HCT116 (cell line): ENCODE data around the gene LKAAEAR1. TPM values are rescaled to one million over a fixed set of nuclear protein-coding genes. Genes with fewer than 3 reads are reported as not detected.

ENCODE experiments used
- ATAC-seq: fragments of 200-7000 bp; cut with Tn5 transposase; 2 replicates; pipeline ENCODE4 v1.9.1; 2020; ENCODE audit warnings: mild to moderate bottlenecking, moderate library complexity
- BruUV-seq: library from RNA; stranded (reverse); fragments of 400-500 nt; replicated peaks from 2 replicates; lab custom pipeline; 2021; lab: Mats Ljungman, UMichigan
- CTCF ChIA-PET: fragments of 300-600 bp; sonication (Branson Sonifier 250); formaldehyde crosslinking; loops from one replicate; lab custom pipeline; 2021; ENCODE audit warnings: antibody characterized with exemption; lab: Charles Lee
- POLR2A ChIA-PET: fragments of 300-600, 350-600 bp; sonication (Branson Sonifier 250); formaldehyde crosslinking; loops from one replicate; lab custom pipeline; 2021; ENCODE audit warnings: antibody characterized with exemption; lab: Charles Lee
- RAD21 ChIA-PET, 2 experiments: fragments of 300-600 bp; sonication (Branson Sonifier 250); formaldehyde crosslinking; loops; one replicate each; lab custom pipeline; 2023; ENCODE audit warnings: low total read pairs in 2 of 2; ENCODE audit not compliant: uncharacterized antibody in 2 of 2, unreplicated experiment in 2 of 2, low non-redundant PET in 1 of 2; lab: Charles Lee
- DNase-seq: peaks from one replicate; pipeline ENCODE4 v3.0.0-alpha.2; 2010; ENCODE audit warnings: low read depth, low spot score
- H2AFZ ChIP-seq: fragments of 200-600 bp; shearing (Covaris generic), sonication (generic); 2 replicates; pipeline ENCODE4 v1.6.1; 2017; ENCODE audit warnings: low read depth, mixed run types, mixed read lengths, antibody characterized with exemption, low read length; ENCODE audit not compliant: poor library complexity, severe bottlenecking
- H3K27ac ChIP-seq: 2 replicates; pipeline ENCODE4 v1.5.1; 2012; ENCODE audit warnings: low read depth, low read length
- H3K27me3 ChIP-seq: fragments of 200-600 bp; sonication (generic); 2 replicates; pipeline ENCODE4 v1.6.1; 2016; ENCODE audit warnings: mixed run types, low read length, mixed read lengths; ENCODE audit not compliant: insufficient read depth
- H3K36me3 ChIP-seq, 2 experiments: fragments of 200-500 bp in 1 of 2; fragments of 200-600 bp in 1 of 2; sonication (Bioruptor generic) in 1 of 2; sonication (generic) in 1 of 2; 2 replicates each; pipeline versions ENCODE4 v1.5.1 to v1.6.1; 2014 to 2016; ENCODE audit warnings: low read length in 2 of 2, inconsistent platforms in 1 of 2, mixed read lengths in 1 of 2, mixed run types in 1 of 2; ENCODE audit not compliant: insufficient read depth in 2 of 2, control insufficient read depth in 1 of 2
- H3K4me1 ChIP-seq, 2 experiments: fragments of 200-600 bp in 1 of 2; sonication (generic) in 1 of 2; 2 replicates each; pipeline versions ENCODE4 v1.5.1 to v1.6.1; 2012 to 2017; ENCODE audit warnings: low read length in 2 of 2, inconsistent platforms in 1 of 2, mild to moderate bottlenecking in 1 of 2, mixed read lengths in 1 of 2, mixed run types in 1 of 2, moderate library complexity in 1 of 2; ENCODE audit not compliant: insufficient read depth in 2 of 2, control insufficient read depth in 1 of 2
- H3K4me2 ChIP-seq: fragments of 200-600 bp; sonication (generic); 2 replicates; pipeline ENCODE4 v1.6.1; 2017; ENCODE audit warnings: mixed run types, low read length, mixed read lengths
- H3K4me3 ChIP-seq, 2 experiments: fragments of 200-600 bp in 1 of 2; sonication (generic) in 1 of 2; replicated peaks in 1 of 2; 2 replicates each; pipeline ENCODE4 v1.5.1; 2011 to 2016; ENCODE audit warnings: low read length in 2 of 2, control low read depth in 1 of 2, low read depth in 1 of 2, mild to moderate bottlenecking in 1 of 2, mixed read lengths in 1 of 2, mixed run types in 1 of 2
- H3K79me2 ChIP-seq: fragments of 200-600 bp; sonication (generic); 2 replicates; pipeline ENCODE4 v1.6.1; 2017; ENCODE audit warnings: mild to moderate bottlenecking, mixed run types, low read length, moderate library complexity, mixed read lengths; ENCODE audit not compliant: insufficient read depth
- H3K9ac ChIP-seq: fragments of 200-600 bp; sonication (generic); 2 replicates; pipeline ENCODE4 v1.6.1; 2016; ENCODE audit warnings: low read length, mixed read lengths
- H3K9me2 ChIP-seq: fragments of 200-600 bp; sonication (generic), shearing (Covaris generic); 2 replicates; pipeline ENCODE4 v1.6.1; 2017; ENCODE audit warnings: mixed run types, mild to moderate bottlenecking, moderate library complexity; ENCODE audit not compliant: insufficient read depth
- H3K9me3 ChIP-seq, 2 experiments: fragments of 200-500 bp in 1 of 2; fragments of 200-600 bp in 1 of 2; sonication (Bioruptor generic) in 1 of 2; sonication (generic) in 1 of 2; 2 replicates each; pipeline ENCODE4 v1.6.1; 2014 to 2017; ENCODE audit warnings: low read length in 2 of 2, mixed read lengths in 2 of 2, inconsistent platforms in 1 of 2, low read depth in 1 of 2, mild to moderate bottlenecking in 1 of 2, mixed run types in 1 of 2, moderate library complexity in 1 of 2; ENCODE audit not compliant: control insufficient read depth in 1 of 2, insufficient read depth in 1 of 2
- H4K20me1 ChIP-seq: fragments of 200-600 bp; sonication (generic), shearing (Covaris generic); 2 replicates; pipeline ENCODE4 v1.6.1; 2017; ENCODE audit warnings: mixed run types, mild to moderate bottlenecking, moderate library complexity; ENCODE audit not compliant: insufficient read depth
- EGR1 ChIP-seq: IDR thresholded peaks from 2 replicates; pipeline ENCODE4 v1.6.1; 2012; ENCODE audit warnings: low read depth
- FOSL1 ChIP-seq: IDR thresholded peaks from 2 replicates; pipeline ENCODE4 v1.6.1; 2012; ENCODE audit warnings: low read depth
- POLR2A ChIP-seq: IDR thresholded peaks from 2 replicates; pipeline ENCODE4 v1.7.0; 2011; ENCODE audit warnings: borderline replicate concordance; ENCODE audit not compliant: insufficient read depth, insufficient read length; ENCODE audit errors: extremely low read depth
- POLR2AphosphoS5 ChIP-seq: IDR thresholded peaks from 2 replicates; pipeline ENCODE4 v1.6.1; 2011; ENCODE audit warnings: mild to moderate bottlenecking, low read depth, low read length, moderate library complexity
- intact Hi-C: fragments of 100-400 bp; cut with micrococcal nuclease; formaldehyde crosslinking; loops from 2 replicates; pipeline ENCODE4 v1.10.0; 2022
- total RNA-seq: library from RNA; stranded (reverse); gene quantifications from one replicate; pipeline ENCODE4 v1.2.1, GENCODE V29; 2021; ENCODE audit not compliant: unreplicated experiment
- TF ChIP-seq, protein P1 (sequence below), 3 experiments: fragments of 200-600 bp in 1 of 3; sonication (generic) in 1 of 3; IDR thresholded peaks in 2 of 3; conservative IDR thresholded peaks in 1 of 3; 2 replicates each; pipeline ENCODE4 v1.5.1; 2012 to 2017; ENCODE audit warnings: low read depth in 2 of 3, low read length in 2 of 3, antibody characterized with exemption in 1 of 3, borderline replicate concordance in 1 of 3, control low read depth in 1 of 3, mild to moderate bottlenecking in 1 of 3, mixed read lengths in 1 of 3, mixed run types in 1 of 3, moderate library complexity in 1 of 3; ENCODE audit not compliant: insufficient read depth in 1 of 3

LKAAEAR1 gene
- total RNA-seq, 1 experiment from 2014 or later = not detected

DNA sequence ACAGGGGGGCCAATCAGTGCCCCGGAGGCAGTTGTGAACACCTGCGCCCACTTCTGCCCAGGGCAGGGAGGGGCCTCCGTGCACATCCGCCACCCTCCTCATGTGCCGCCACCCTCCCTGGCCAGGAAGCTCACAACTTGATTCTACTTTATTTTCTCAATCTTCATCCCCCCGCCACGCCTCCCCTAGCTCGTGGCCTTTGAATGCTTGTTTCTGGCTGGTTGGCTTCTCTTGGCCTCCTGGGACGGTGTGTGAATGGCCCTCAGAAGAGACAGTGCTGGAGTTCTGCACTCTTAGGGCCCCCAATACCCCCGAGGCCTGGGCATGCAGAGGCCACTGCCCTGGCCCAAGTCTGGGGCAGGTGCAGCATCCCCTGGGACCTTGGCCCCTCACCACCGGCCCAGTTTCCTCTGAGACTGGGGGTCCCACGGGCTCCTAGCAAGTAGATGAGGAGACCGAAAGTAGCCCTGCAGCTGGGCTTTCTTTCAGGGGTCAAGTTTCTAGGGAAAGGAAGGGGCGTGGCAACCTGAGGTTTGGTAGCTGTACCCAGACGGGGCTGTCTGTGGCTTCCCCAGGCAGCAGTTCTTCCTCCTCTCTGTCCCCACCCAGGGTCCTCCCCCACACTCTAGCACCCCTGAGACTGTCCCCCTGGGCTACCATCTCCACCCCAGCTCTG, 6.2 kb downstream of the LKAAEAR1 start (continued):
- TF ChIP-seq, protein P1, sequence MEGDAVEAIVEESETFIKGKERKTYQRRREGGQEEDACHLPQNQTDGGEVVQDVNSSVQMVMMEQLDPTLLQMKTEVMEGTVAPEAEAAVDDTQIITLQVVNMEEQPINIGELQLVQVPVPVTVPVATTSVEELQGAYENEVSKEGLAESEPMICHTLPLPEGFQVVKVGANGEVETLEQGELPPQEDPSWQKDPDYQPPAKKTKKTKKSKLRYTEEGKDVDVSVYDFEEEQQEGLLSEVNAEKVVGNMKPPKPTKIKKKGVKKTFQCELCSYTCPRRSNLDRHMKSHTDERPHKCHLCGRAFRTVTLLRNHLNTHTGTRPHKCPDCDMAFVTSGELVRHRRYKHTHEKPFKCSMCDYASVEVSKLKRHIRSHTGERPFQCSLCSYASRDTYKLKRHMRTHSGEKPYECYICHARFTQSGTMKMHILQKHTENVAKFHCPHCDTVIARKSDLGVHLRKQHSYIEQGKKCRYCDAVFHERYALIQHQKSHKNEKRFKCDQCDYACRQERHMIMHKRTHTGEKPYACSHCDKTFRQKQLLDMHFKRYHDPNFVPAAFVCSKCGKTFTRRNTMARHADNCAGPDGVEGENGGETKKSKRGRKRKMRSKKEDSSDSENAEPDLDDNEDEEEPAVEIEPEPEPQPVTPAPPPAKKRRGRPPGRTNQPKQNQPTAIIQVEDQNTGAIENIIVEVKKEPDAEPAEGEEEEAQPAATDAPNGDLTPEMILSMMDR (IDR thresholded peaks at IDR 0.05 in 2 of 3, conservative IDR thresholded peaks at IDR 0.05 in 1 of 3; ENCODE audit: borderline replicate concordance in 1 of 3, insufficient read depth in 1 of 3, low read depth in 2 of 3, low read length in 2 of 3) = no peak
- TF ChIP-seq EGR1 (no peak), POLR2A (no peak)

GRCh38 chr20:64077541-64077875, 6.7 kb downstream of the LKAAEAR1 start:
- no peak overlapping the region for H3K4me3 ChIP-seq
- POLR2A ChIA-PET = no interaction called here
- H3K9me3 ChIP-seq = no peaks in the 10 kb centered on the region
- H3K27ac ChIP-seq = no peak overlapping the region
- H2AFZ ChIP-seq = no peak overlapping the region
- peaks cover 9 to 14% of the 10 kb centered on the region in 2 experiments for H3K4me1 ChIP-seq
- no peak overlapping the region for H3K4me2 ChIP-seq
- H3K79me2 ChIP-seq = peaks cover 9% of the 10 kb centered on the region; the same call in 1 of the 2 replicates
- H4K20me1 ChIP-seq = no peaks in the 10 kb centered on the region
- TF ChIP-seq FOSL1 = no peak
- no peak for TF ChIP-seq POLR2AphosphoS5
- H3K9ac ChIP-seq = no peak overlapping the region
- no peaks in the 10 kb centered on the region for H3K9me2 ChIP-seq
- no TSS peak for BruUV-seq
- DNase-seq (no peak), ATAC-seq (no peak)
- no peaks in the 10 kb centered on the region for H3K27me3 ChIP-seq
- intact Hi-C loops = no loop called here
- CTCF ChIA-PET = no interaction called here
- H3K36me3 ChIP-seq = no peaks in the 10 kb centered on the region
- RAD21 ChIA-PET = no interaction called here
